Choroid plexus epithelial cell (primary cell): ENCODE measurements around the gene LCN1.
"Not testable (repeated sequence)": the region's sequence is repeated elsewhere in the genome, so short reads cannot be mapped to it uniquely, and the experiment has no call there.

Source experiments
- DNase-seq: peaks from one replicate; pipeline ENCODE4 v3.0.0-alpha.2; 2010; ENCODE audit warnings: low read depth
- H3K4me3 ChIP-seq: 2 replicates; pipeline ENCODE4 v1.5.1; 2011; ENCODE audit warnings: low read depth, mild to moderate bottlenecking, control low read depth, low read length, moderate library complexity
- TF ChIP-seq, protein P1 (sequence below): conservative IDR thresholded peaks from 2 replicates; pipeline ENCODE4 v1.5.1; 2011; ENCODE audit warnings: low read depth, mild to moderate bottlenecking, control low read depth, inconsistent platforms, low read length, moderate library complexity

Gene LCN1

DNA sequence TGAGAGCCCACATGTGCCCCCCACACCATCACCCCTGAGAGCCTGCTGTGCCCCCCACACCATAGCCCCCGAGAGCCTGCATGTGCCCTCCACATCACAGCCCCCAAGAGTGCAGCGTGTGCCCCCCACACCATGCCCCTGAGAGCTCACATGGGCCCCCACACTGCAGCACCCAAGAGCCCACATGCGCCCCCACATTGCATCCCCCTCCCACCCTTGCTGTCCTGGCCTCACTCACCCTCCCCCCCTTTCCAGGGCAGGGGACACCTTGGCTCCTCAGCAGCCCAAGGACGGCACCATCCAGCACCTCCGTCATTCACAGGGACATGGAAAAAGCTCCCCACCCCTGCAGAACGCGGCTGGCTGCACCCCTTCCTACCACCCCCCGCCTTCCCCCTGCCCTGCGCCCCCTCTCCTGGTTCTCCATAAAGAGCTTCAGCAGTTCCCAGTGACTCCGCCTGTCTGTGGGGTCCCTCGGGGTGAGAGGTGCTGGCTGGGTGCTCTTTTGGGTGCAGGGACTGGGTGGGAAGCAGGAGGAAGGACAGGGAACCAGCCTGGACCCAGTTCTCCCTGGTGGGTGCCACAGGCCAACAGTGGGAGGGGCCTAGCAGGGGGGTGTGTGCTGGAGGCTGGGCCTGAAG is 5.0 kb downstream of the LCN1 start:
- TF ChIP-seq, protein P1, sequence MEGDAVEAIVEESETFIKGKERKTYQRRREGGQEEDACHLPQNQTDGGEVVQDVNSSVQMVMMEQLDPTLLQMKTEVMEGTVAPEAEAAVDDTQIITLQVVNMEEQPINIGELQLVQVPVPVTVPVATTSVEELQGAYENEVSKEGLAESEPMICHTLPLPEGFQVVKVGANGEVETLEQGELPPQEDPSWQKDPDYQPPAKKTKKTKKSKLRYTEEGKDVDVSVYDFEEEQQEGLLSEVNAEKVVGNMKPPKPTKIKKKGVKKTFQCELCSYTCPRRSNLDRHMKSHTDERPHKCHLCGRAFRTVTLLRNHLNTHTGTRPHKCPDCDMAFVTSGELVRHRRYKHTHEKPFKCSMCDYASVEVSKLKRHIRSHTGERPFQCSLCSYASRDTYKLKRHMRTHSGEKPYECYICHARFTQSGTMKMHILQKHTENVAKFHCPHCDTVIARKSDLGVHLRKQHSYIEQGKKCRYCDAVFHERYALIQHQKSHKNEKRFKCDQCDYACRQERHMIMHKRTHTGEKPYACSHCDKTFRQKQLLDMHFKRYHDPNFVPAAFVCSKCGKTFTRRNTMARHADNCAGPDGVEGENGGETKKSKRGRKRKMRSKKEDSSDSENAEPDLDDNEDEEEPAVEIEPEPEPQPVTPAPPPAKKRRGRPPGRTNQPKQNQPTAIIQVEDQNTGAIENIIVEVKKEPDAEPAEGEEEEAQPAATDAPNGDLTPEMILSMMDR = no peak
- no peak for DNase-seq
- H3K4me3 ChIP-seq = no peak overlapping the region

DNA sequence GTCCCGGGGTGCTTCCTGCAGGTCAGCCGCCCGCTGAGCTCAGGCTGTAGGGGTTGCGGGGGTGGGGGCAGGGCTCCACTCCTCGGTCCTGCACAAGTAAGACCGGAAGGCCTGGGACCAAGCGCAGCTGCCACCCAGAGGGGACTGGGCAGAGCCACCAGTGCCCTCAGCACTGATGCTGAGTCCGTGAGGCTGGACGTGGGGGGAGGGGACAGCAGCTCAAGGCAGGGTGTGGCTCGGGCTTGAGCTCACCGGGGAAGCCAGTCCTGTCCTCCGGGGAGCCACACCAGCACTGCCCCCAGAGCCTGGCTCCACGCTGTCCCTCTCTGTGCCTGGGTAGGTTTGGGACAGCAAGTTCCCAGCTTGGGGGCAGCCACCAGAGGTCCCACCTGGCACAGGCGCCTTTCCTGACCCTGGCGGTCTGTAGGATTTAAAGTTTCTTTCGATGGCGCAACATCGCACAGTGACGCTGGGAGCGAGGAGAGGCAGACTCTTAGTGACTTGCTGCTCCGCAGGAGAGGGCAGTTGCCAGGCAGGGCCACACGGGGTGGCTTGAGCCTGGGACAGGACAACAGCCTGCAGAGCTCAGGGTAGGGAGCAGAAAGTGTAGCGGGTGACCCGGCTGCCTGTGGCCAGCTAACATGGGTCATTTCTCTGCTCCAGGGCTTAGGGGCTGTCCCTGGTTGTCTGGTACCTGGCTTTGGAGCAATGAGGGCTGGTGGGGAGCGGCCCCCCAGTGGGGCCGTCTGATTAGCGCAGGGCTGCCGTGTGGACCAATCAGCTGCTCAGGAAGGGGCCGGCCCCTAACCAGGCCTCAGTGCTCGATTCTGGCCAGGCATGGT is 5.7 kb downstream of the LCN1 start:
- no peak overlapping the region for H3K4me3 ChIP-seq
- no peak for DNase-seq
- TF ChIP-seq, protein P1 = no peak

DNA sequence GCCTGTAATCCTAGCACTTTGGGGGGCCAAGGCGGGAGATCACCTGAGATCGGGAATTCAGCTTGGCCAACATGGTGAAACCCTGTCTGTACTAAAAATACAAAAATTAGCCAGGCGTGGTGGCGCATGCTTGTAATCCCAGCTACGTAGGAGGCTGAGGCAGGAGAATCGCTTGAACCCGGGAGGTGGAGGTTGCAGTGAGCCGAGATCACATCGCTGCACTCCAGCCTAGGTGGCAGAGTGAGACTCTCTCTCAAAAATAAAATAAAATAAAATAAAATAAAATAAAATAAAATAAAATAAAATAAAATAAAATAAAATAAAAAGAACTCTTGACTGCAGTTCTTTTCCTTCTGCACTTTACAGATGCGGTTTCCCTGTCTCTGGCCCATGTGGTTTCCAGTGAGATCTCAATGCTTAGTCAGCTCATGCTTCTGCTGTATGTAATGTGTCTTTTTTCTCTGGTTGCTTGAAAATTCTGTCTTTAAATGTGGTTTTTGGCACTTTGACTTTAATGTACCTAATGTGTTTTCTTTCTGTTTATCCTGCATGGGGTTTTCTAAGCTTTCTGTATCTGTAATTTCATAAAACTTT is 7.7 kb downstream of the LCN1 start:
- H3K4me3 ChIP-seq, DNase-seq: not testable (repeated sequence)

DNA sequence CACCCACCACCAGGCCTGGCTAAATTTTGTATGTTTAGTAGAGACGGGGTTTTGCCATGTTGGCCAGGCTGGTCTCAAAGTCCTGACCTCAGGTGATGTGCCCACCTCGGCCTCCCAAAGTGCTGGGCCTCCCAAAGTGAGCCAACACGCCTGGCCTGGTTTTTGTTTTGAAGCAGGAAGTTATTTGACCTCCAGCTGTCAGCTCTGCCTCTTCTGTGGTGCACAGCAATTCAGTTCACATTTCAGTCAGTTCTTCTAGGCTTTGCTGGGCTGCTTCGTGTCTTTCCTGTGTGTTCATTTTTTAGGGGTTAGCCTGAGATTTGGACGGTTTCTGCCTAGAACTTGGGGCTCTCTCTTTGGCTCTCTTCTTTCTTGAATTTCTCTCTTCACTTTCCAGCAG is 8.9 kb downstream of the LCN1 start:
- TF ChIP-seq, protein P1 = no peak
- no peak for DNase-seq
- no peak overlapping the region for H3K4me3 ChIP-seq

DNA sequence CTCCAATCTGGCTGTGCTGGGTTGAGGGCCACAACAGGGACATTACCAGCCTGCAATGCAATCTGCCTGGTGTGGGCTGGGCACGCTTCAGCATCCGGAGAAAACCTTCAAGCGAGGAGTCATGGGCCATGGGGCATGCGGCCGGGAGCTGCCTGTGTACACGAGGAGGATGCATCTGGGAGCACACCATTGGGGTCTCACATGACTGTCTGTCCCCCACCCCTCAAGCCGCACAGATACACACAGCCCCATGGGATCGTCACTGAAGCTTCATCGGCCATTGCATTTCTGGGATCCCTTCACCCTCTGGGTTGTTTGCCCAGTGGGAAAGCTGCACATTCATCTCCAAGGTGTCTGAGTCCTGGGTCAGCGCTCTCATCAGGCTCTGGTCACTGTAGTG is 9.9 kb downstream of the LCN1 start:
- no peak overlapping the region for H3K4me3 ChIP-seq
- TF ChIP-seq, protein P1 = no peak
- DNase-seq = no peak

DNA sequence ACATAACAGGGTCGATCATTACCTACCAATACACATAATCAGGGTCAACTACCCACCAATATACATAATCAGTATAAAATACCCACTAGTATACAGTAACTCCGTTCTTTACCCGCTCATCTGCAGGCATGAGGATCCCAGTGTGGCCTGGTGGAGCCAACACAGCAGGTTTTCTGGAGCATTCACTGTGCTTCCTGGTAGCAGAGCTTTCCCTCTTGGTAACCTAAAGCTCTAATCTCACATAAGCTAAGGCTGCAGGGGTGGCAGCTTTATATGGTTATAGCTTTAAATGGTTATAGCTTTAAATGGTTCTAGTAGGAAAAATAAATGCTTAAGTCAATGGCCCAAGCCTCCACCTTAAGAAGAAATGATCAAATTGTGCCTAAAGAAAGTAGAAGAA is 11.9 kb downstream of the LCN1 start:
- DNase-seq = no peak
- TF ChIP-seq, protein P1 = no peak
- no peak overlapping the region for H3K4me3 ChIP-seq

DNA sequence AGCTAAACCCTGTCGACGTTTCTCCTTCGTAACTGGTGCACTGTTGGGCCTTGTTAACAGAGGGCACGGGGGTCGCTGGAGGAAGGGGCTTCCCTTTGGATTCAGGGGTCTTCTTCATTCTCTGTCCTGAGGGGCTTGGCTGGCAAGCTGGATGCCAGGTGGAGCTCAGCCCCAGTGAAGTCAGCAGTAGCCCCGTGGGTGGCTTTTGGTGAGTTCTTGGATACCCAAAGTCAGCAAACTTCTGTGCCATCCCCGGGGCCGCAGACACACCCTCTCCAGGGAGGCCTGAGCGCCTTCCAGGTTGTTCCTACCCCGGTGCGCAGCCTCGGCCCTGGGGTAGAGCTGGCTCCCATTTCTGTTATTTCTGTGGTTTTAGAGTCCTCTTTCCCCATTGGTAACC is 12.4 kb downstream of the LCN1 start:
- no peak for DNase-seq
- TF ChIP-seq, protein P1 = no peak
- H3K4me3 ChIP-seq = no peak overlapping the region

DNA sequence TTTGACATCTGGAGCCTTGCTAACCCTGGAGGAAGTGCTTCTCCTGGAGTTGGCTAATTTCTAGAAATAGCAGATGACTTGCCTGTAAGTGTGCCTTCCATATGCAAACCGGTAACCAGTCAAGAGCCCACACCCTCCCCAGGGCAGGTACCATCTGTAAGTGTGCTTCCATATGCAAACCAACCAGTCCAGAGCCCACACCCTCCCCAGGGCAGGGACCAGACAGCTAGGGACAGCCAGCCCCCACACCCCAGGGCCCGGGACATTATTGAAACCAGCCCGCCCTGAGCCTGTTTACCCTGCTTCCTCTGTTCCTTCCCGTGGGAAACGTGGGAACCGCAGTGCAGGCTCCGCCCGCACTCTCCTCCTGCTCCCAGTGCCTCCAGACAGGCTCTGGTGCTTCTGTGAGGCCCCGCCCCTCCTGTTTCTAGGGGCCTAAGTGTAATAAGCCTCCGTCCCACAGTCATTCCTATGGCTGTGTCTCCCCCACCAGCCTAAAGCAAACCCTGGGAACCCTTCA is 13.0 kb downstream of the LCN1 start:
- not testable (repeated sequence) for DNase-seq, H3K4me3 ChIP-seq

DNA sequence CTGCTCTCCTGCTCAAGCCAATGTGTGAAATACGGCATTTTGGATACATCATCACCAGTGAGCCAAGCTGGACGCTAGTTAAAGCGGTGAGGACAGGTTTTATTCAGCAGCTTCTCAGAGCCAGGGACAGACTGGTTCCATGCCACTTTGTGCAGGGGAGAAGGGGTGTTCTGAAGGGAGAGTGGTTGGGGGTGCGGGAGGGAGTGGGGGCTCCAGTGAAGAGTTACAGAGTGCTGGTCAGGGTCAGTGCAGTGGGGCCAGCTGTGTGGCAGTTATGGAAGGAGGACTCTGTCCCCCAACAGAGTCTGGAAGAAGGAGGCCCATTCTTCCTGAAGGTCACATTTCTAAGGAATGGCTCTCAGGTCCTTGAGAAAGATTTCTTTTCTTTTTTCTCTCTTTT is 13.6 kb downstream of the LCN1 start:
- H3K4me3 ChIP-seq, DNase-seq: not testable (repeated sequence)

DNA sequence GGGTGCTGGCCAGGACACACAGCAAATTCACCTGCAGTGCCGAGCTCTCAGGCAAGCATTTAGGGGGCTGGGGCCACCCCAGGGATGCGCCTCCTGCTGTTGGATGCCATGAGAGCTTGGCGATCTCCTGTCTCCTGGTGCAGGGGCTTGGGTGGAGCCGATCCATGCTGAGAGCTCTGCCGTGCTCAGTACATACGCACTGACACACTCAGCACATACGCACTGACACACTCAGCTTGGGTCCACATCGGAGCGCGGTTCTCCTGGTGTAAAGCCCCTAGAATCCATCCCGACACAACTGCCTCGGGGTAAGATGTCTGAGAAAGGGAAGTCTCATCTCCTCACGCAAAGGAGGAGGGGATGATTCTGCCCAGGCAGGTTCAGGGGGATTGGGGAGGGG is 14.4 kb downstream of the LCN1 start:
- not testable (repeated sequence) for H3K4me3 ChIP-seq, DNase-seq
